Adrenal gland (tissue), 12 donors: ENCODE data around the gene VAPA. TPM values are rescaled to one million over a fixed set of nuclear protein-coding genes. Genes with fewer than 3 reads are reported as not detected.
A peak's percentile ranks its signal among the peaks of the same experiment; 100 is the strongest.

Experiments used
- DNase-seq, 7 donors: peaks; one replicate each; pipeline ENCODE4 v3.0.0-alpha.2; 2019 to 2020
- H3K27ac ChIP-seq, 5 donors: fragments of 200-600 bp; sonication (generic) in 4 of 5; 1 replicate in 3 of 5; 2 replicates in 2 of 5; pipeline versions ENCODE4 v1.5.1 to v1.8.0; 2016 to 2020; ENCODE audit warnings: mild to moderate bottlenecking in 1 of 5
- H3K27me3 ChIP-seq: fragments of 200-600 bp; 2 replicates; pipeline ENCODE4 v1.8.0; 2021
- H3K36me3 ChIP-seq, 2 donors: fragments of 200-600 bp; replicated peaks in 1 of 2; 1 replicate in 1 of 2; 2 replicates in 1 of 2; pipeline versions ENCODE4 v1.5.1 to v1.8.0; 2018 to 2022
- H3K4me1 ChIP-seq, 2 donors: fragments of 200-600 bp; replicated peaks in 1 of 2; 1 replicate in 1 of 2; 2 replicates in 1 of 2; pipeline versions ENCODE4 v1.5.1 to v1.8.0; 2018 to 2021
- H3K4me3 ChIP-seq, 4 donors: fragments of 200-600 bp; sonication (generic) in 3 of 4; one replicate each; pipeline ENCODE4 v1.5.1; 2016 to 2018
- H3K9me3 ChIP-seq, 3 donors: fragments of 200-600 bp; sonication (generic) in 1 of 3; replicated peaks in 1 of 3; 1 replicate in 2 of 3; 2 replicates in 1 of 3; pipeline versions ENCODE4 v1.5.1 to v1.8.0; 2016 to 2021
- CTCF ChIP-seq, 6 experiments: fragments of 450-650 bp in 4 of 6; fragments of 200-600 bp in 2 of 6; sonication (generic) in 1 of 6; IDR thresholded peaks; 1 replicate in 5 of 6; 2 replicates in 1 of 6; pipeline versions ENCODE4 v1.5.1 to v1.8.0; 2016 to 2021; ENCODE audit warnings: antibody characterized with exemption in 6 of 6, mild to moderate bottlenecking in 2 of 6, moderate library complexity in 1 of 6
- POLR2A ChIP-seq, 2 donors: fragments of 450-650 bp; IDR thresholded peaks; one replicate each; pipeline ENCODE4 v1.6.1; 2017; ENCODE audit warnings: antibody characterized with exemption in 2 of 2, mild to moderate bottlenecking in 2 of 2, moderate library complexity in 1 of 2
- WGBS, 4 donors: extraction: QIAGEN DNeasy Blood & Tissue Kit in 2 of 4; methylation state at CpG; one replicate each; pipeline versions ENCODE4 v1.1.5 to v1.1.7; 2013 to 2017; 5-methylcytosine and 5-hydroxymethylcytosine counted together
- intact Hi-C, 2 donors: fragments of 100-400 bp; cut with DNase I; formaldehyde crosslinking; loops; one replicate each; pipeline versions ENCODE4 v1.14.1 to v1.15.0; 2022 to 2023
- polyA plus RNA-seq, 3 donors: library from polyadenylated mRNA; stranded (reverse); fragments of 200-250 nt in 2 of 3; fragments of 350-450 nt in 1 of 3; fragmentation: Illumina TruSeq in 1 of 3; extraction: RNeasy Lipid Tissue Mini Kit (QIAGEN cat#74804) in 1 of 3; gene quantifications; one replicate each; pipeline ENCODE4 v1.2.3, GENCODE V29; 2013 to 2014
- total RNA-seq, 9 donors: library from RNA; depleted of rRNA in 4 of 9; stranded (reverse); fragments of >200 nt in 4 of 9; fragments of 120-200 nt in 1 of 9; fragmentation: NEBNext Ultra II Directional in 1 of 9; extraction: Animal tissue kit (Norgen Biotek cat#: 25700) in 1 of 9; gene quantifications; one replicate each; pipeline versions ENCODE4 v1.1.0 to v1.2.4, GENCODE V29; 2013 to 2023
- donor health status: healthy with polysubstance abuse.
- donor health status: Bipolar disorder and iron deficiency.
- donor health status: DM: yes; HTN: yes; CAD: no.
- donor health status: DM: no; HTN: no; CAD: no.
- donor health status: DM: no; HTN: no; CAD: no.
- donor health status: DM: yes; HTN: yes; CAD: no.

Gene VAPA
- total and polyA plus RNA-seq, 12 donors: 71.3 to 900 (median 436) TPM

GRCh38 chr18:9933865-9934264 lies 20.0 kb downstream of the VAPA start:
- no peak for DNase-seq
- intact Hi-C loops: no loop called here
- peaks cover 21 to 49% of the 10 kb centered on the region in 2 donors for H3K4me1 ChIP-seq
- H3K36me3 ChIP-seq: peaks cover 0 to 53% of the 10 kb centered on the region in 2 donors
- WGBS, 4 donors: 60 to 71% (median 65%) methylated on average over 3 of the region's 3 CpGs
- TF ChIP-seq POLR2A (IDR thresholded peaks at IDR 0.05) (no peak), CTCF (IDR thresholded peaks at IDR 0.05) (peak in 1 of 6 experiments; percentile 3)
- no peaks in the 10 kb centered on the region for H3K9me3 ChIP-seq
- no peaks in the 10 kb centered on the region for H3K27me3 ChIP-seq
- H3K4me3 ChIP-seq: no peak overlapping the region
- H3K27ac ChIP-seq: peak overlapping the region in 3 of 5 donors; percentile 15 to 42 (median 38)

GRCh38 chr18:9934274-9934673 lies 20.5 kb downstream of the VAPA start:
- no peak for TF ChIP-seq POLR2A (IDR thresholded peaks at IDR 0.05)
- TF ChIP-seq CTCF (IDR thresholded peaks at IDR 0.05): no peak
- Histone ChIP-seq H3K27me3 (no peaks in the 10 kb centered on the region), H3K36me3 (peaks cover 0 to 57% of the 10 kb centered on the region in 2 donors), H3K27ac (peak overlapping the region in 1 of 5 donors; percentile 31), H3K9me3 (no peaks in the 10 kb centered on the region), H3K4me3 (no peak overlapping the region), H3K4me1 (peaks cover 21 to 45% of the 10 kb centered on the region in 2 donors)
- WGBS, 4 donors: 61 to 77% (median 70%) methylated on average over 3 of the region's 3 CpGs
- intact Hi-C loops: no loop called here
- DNase-seq: no peak

- Histone ChIP-seq H3K4me3 (no peak overlapping the region), H3K9me3 (no peaks in the 10 kb centered on the region), H3K27ac (no peak overlapping the region), H3K27me3 (no peaks in the 10 kb centered on the region), H3K36me3 (peaks cover 0 to 63% of the 10 kb centered on the region in 2 donors), H3K4me1 (peaks cover 0 to 11% of the 10 kb centered on the region in 2 donors)
- TF ChIP-seq POLR2A (IDR thresholded peaks at IDR 0.05): no peak
- TF ChIP-seq CTCF (IDR thresholded peaks at IDR 0.05): no peak
- intact Hi-C loops: no loop called here
- no peak for DNase-seq
These were observed 27.3 kb downstream of the VAPA start for GRCh38 chr18:9941103-9941502.

- Histone ChIP-seq H3K27ac (no peak overlapping the region), H3K4me1 (peaks cover 0 to 11% of the 10 kb centered on the region in 2 donors), H3K27me3 (no peaks in the 10 kb centered on the region), H3K4me3 (no peak overlapping the region), H3K36me3 (peaks cover 0 to 63% of the 10 kb centered on the region in 2 donors), H3K9me3 (no peaks in the 10 kb centered on the region)
- WGBS, 4 donors: 89 to 100% (median 96%) methylated on average over 1 of the region's 1 CpG
- TF ChIP-seq POLR2A (IDR thresholded peaks at IDR 0.05): no peak
- TF ChIP-seq CTCF (IDR thresholded peaks at IDR 0.05): no peak
- DNase-seq: no peak
- intact Hi-C loops: no loop called here
These were observed 27.8 kb downstream of the VAPA start for GRCh38 chr18:9941660-9942059.
